Measurements from ENCODE around the gene VN1R2.
"Not testable (repeated sequence)": the region's sequence is repeated elsewhere in the genome, so short reads cannot be mapped to it uniquely, and the experiment has no call there.

VN1R2 gene

DNA sequence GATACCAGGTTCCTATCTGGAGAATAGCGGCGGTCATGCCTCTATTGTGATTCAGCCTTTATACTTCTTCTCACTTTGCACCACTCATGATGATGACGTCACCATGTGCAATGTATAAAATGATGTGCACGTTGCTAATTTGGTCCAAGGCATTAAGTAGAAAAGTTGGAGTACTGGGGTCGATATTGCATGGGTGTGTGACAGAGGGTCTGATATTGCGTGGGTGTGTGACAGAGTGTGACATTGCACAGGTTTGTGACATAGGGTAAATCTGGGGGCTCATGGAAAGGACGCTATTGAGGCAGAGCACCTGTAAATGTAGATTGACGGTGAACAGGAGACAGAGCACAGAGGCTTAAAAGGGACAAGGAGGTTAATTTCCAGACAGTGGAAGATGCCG is 14.0 kb downstream of the VN1R2 start:
- peaks cover 55% of the 10 kb centered on the region for H3K9me3 ChIP-seq (ENCODE audit: control insufficient read depth, insufficient read depth, low read length)
- H3K27me3 ChIP-seq (ENCODE audit: control insufficient read depth, insufficient read depth, low read length): no peaks in the 10 kb centered on the region
- H3K4me3 ChIP-seq (ENCODE audit: low read depth, low read length): no peak overlapping the region
- H3K9ac ChIP-seq (ENCODE audit: low read depth, low read length): no peak overlapping the region
- no peaks in the 10 kb centered on the region for H3K4me1 ChIP-seq (ENCODE audit: control insufficient read depth, insufficient read depth, low read length)
- H3K36me3 ChIP-seq (ENCODE audit: control insufficient read depth, insufficient read depth, low read length): no peaks in the 10 kb centered on the region
- no peak overlapping the region for H3K27ac ChIP-seq (ENCODE audit: low read depth, low read length)

- H3K27me3 ChIP-seq (ENCODE audit: control insufficient read depth, insufficient read depth, low read length): no peaks in the 10 kb centered on the region
- H3K27ac ChIP-seq (ENCODE audit: low read depth, low read length): no peak overlapping the region
- H3K9ac ChIP-seq (ENCODE audit: low read depth, low read length): no peak overlapping the region
- H3K9me3 ChIP-seq (ENCODE audit: control insufficient read depth, insufficient read depth, low read length): peaks cover 63% of the 10 kb centered on the region
- H3K4me3 ChIP-seq (ENCODE audit: low read depth, low read length): no peak overlapping the region
- H3K4me1 ChIP-seq (ENCODE audit: control insufficient read depth, insufficient read depth, low read length): no peaks in the 10 kb centered on the region
- H3K36me3 ChIP-seq (ENCODE audit: control insufficient read depth, insufficient read depth, low read length): no peaks in the 10 kb centered on the region
Measured at GRCh38 chr19:53275480-53275879, 17.4 kb downstream of the VN1R2 start.

DNA sequence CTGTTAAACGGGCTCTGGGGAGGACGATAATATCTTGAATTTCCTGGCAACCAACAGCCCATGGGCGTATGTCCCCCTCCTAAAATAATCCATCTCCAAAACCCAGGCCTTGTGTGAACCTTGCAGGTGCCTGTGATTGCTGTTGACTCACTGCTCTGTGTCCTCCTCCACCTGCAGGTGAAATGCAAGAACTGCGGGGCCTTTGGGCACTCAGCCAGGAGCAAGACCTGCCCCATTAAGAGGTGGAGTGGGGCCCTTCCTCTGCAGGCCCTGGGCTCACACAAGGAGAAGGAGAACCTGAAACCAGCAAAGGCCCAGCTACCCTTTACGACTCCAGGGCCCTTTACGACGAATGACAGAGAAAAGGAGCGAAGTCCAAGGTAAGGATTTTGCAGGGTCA is 23.9 kb downstream of the VN1R2 start:
- H3K4me3 ChIP-seq (ENCODE audit: low read depth, low read length); H3K9ac ChIP-seq (ENCODE audit: low read depth, low read length); H3K27me3 ChIP-seq (ENCODE audit: control insufficient read depth, insufficient read depth, low read length); H3K36me3 ChIP-seq (ENCODE audit: control insufficient read depth, insufficient read depth, low read length); H3K27ac ChIP-seq (ENCODE audit: low read depth, low read length); H3K4me1 ChIP-seq (ENCODE audit: control insufficient read depth, insufficient read depth, low read length): not testable (repeated sequence)
- peaks cover 21% of the 10 kb centered on the region for H3K9me3 ChIP-seq (ENCODE audit: control insufficient read depth, insufficient read depth, low read length)

- no peak overlapping the region for H3K4me3 ChIP-seq (ENCODE audit: low read depth, low read length)
- H3K27ac ChIP-seq (ENCODE audit: low read depth, low read length): no peak overlapping the region
- no peaks in the 10 kb centered on the region for H3K27me3 ChIP-seq (ENCODE audit: control insufficient read depth, insufficient read depth, low read length)
- H3K9ac ChIP-seq (ENCODE audit: low read depth, low read length): no peak overlapping the region
- H3K4me1 ChIP-seq (ENCODE audit: control insufficient read depth, insufficient read depth, low read length): no peaks in the 10 kb centered on the region
- H3K9me3 ChIP-seq (ENCODE audit: control insufficient read depth, insufficient read depth, low read length): peaks cover 21% of the 10 kb centered on the region
- H3K36me3 ChIP-seq (ENCODE audit: control insufficient read depth, insufficient read depth, low read length): no peaks in the 10 kb centered on the region
Measured at GRCh38 chr19:53285087-53285486, 27.0 kb downstream of the VN1R2 start.

DNA sequence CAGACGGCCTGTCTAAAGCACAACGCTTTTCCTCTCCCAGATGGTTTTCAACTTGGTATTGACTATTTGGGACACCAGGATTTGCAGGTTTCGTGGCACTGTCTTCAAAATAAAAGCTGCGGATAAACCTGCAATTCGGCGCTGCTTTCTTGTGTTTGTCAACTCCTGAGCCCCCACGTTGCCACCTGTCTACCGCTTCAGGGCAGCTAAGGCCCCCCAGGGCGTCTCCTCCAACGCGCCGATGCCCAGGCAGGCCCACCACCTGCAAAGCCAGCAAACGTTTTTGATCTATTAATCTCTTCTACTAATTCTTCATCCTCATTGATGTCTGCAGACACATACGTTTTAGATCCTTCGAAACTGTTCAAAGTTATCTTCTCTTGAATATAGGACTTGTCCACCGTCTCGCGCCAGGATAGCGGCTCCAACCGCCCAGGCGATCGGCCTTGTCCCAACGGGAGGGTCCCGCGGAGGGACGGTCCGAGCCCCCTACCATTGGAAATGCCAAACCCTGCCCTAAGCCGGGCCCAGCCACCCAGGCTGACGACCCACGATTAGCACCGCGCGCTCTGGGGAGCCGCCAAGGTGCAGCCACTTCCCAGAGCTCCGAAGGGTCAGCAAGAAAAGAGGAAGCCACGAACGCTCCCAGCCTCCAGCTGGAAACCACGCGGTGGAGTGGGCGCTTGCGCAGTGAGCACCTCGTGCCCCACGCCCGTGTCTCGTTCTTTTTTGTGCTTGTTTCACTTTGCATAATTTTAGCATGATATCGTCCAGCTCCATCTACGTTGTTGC is 32.9 kb downstream of the VN1R2 start:
- H3K27ac ChIP-seq (ENCODE audit: low read depth, low read length): no peak overlapping the region
- no peaks in the 10 kb centered on the region for H3K4me1 ChIP-seq (ENCODE audit: control insufficient read depth, insufficient read depth, low read length)
- H3K9ac ChIP-seq (ENCODE audit: low read depth, low read length): no peak overlapping the region
- H3K27me3 ChIP-seq (ENCODE audit: control insufficient read depth, insufficient read depth, low read length): no peaks in the 10 kb centered on the region
- H3K36me3 ChIP-seq (ENCODE audit: control insufficient read depth, insufficient read depth, low read length): no peaks in the 10 kb centered on the region
- H3K4me3 ChIP-seq (ENCODE audit: low read depth, low read length): no peak overlapping the region
- H3K9me3 ChIP-seq (ENCODE audit: control insufficient read depth, insufficient read depth, low read length): peaks cover 74% of the 10 kb centered on the region

- peaks cover 62% of the 10 kb centered on the region for H3K9me3 ChIP-seq (ENCODE audit: control insufficient read depth, insufficient read depth, low read length)
- no peak overlapping the region for H3K27ac ChIP-seq (ENCODE audit: low read depth, low read length)
- H3K27me3 ChIP-seq (ENCODE audit: control insufficient read depth, insufficient read depth, low read length): no peaks in the 10 kb centered on the region
- H3K36me3 ChIP-seq (ENCODE audit: control insufficient read depth, insufficient read depth, low read length): no peaks in the 10 kb centered on the region
- H3K4me1 ChIP-seq (ENCODE audit: control insufficient read depth, insufficient read depth, low read length): no peaks in the 10 kb centered on the region
- H3K4me3 ChIP-seq (ENCODE audit: low read depth, low read length): no peak overlapping the region; the same call in 1 of the 2 replicates
- H3K9ac ChIP-seq (ENCODE audit: low read depth, low read length): no peak overlapping the region
Measured at GRCh38 chr19:53294786-53295441, 36.8 kb downstream of the VN1R2 start.

DNA sequence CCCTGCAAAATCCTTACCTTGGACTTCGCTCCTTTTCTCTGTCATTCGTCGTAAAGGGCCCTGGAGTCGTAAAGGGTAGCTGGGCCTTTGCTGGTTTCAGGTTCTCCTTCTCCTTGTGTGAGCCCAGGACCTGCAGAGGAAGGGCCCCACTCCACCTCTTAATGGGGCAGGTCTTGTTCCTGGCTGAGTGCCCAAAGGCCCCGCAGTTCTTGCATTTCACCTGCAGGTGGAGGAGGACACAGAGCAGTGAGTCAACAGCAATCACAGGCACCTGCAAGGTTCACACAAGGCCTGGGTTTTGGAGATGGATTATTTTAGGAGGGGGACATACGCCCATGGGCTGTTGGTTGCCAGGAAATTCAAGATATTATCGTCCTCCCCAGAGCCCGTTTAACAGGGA is 43.2 kb downstream of the VN1R2 start:
- H3K27me3 ChIP-seq (ENCODE audit: control insufficient read depth, insufficient read depth, low read length); H3K27ac ChIP-seq (ENCODE audit: low read depth, low read length); H3K4me3 ChIP-seq (ENCODE audit: low read depth, low read length); H3K36me3 ChIP-seq (ENCODE audit: control insufficient read depth, insufficient read depth, low read length); H3K9me3 ChIP-seq (ENCODE audit: control insufficient read depth, insufficient read depth, low read length); H3K4me1 ChIP-seq (ENCODE audit: control insufficient read depth, insufficient read depth, low read length); H3K9ac ChIP-seq (ENCODE audit: low read depth, low read length): not testable (repeated sequence)

GRCh38 chr19:53308339-53308811 is 50.3 kb downstream of the VN1R2 start:
- no peaks in the 10 kb centered on the region for H3K4me1 ChIP-seq (ENCODE audit: control insufficient read depth, insufficient read depth, low read length)
- H3K4me3 ChIP-seq (ENCODE audit: low read depth, low read length): peak overlapping the region; percentile 45; the same call in 1 of the 2 replicates
- no peak overlapping the region for H3K27ac ChIP-seq (ENCODE audit: low read depth, low read length)
- peaks cover 15% of the 10 kb centered on the region for H3K27me3 ChIP-seq (ENCODE audit: control insufficient read depth, insufficient read depth, low read length)
- H3K9ac ChIP-seq (ENCODE audit: low read depth, low read length): no peak overlapping the region
- no peaks in the 10 kb centered on the region for H3K36me3 ChIP-seq (ENCODE audit: control insufficient read depth, insufficient read depth, low read length)
- H3K9me3 ChIP-seq (ENCODE audit: control insufficient read depth, insufficient read depth, low read length): 0 out of 2 replicates have a peak, but pooled peaks cover 4% of the 10 kb centered on the region

Measured in HUES48 (cell line).